Measurements from ENCODE around the gene ERMP1.

The ERMP1 gene

DNA sequence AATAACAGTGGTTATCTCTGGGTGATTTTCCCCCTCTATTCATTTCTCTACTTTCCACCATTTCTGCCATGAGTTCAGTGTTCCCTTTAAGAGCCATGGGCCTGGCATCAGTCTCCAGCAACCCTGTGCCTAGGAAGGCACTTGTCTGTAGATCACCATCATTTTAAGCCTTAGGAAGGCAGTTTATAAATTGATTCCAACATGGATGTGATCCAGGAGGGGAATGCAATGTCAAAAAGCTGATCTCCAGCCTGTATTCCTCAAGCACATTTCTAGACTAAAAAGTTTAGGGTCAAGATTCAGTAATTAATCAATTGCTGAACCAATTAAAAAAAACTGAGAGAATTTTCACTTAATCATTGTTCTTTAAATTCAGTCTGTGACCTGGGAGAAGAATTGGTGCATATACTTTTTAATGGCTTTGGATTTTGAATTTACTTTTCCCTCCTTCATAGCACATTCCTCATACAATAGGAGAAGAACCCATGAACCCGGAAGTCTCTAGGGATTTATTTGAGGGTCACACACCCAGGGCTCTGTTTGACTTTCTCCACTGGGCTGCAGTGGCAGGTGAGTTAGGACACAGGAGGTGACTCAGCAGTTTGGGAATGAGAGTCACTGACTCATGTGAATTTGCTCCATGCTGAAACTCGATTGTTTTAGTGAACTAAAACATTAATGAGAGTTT is 6.1 kb upstream of the ERMP1 start:
- peaks cover 6% of the 10 kb centered on the region for H3K4me1 ChIP-seq (ENCODE audit: insufficient read depth, low read length, severe bottlenecking)
- H2AFZ ChIP-seq (ENCODE audit: low read length) = no peak overlapping the region
- TF ChIP-seq, protein P1, sequence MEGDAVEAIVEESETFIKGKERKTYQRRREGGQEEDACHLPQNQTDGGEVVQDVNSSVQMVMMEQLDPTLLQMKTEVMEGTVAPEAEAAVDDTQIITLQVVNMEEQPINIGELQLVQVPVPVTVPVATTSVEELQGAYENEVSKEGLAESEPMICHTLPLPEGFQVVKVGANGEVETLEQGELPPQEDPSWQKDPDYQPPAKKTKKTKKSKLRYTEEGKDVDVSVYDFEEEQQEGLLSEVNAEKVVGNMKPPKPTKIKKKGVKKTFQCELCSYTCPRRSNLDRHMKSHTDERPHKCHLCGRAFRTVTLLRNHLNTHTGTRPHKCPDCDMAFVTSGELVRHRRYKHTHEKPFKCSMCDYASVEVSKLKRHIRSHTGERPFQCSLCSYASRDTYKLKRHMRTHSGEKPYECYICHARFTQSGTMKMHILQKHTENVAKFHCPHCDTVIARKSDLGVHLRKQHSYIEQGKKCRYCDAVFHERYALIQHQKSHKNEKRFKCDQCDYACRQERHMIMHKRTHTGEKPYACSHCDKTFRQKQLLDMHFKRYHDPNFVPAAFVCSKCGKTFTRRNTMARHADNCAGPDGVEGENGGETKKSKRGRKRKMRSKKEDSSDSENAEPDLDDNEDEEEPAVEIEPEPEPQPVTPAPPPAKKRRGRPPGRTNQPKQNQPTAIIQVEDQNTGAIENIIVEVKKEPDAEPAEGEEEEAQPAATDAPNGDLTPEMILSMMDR (IDR thresholded peaks at IDR 0.05; ENCODE audit: low read length) = no peak
- TF ChIP-seq EZH2 (IDR thresholded peaks at IDR 0.05; ENCODE audit: borderline replicate concordance, low read length) = no peak
- H3K79me2 ChIP-seq (ENCODE audit: insufficient read depth, low read length) = no peaks in the 10 kb centered on the region
- no peaks in the 10 kb centered on the region for H3F3A ChIP-seq (ENCODE audit: insufficient read depth, low read length)
- no peaks in the 10 kb centered on the region for H4K20me1 ChIP-seq (ENCODE audit: insufficient read depth, low read length)
- no peak overlapping the region for H3K4me3 ChIP-seq (ENCODE audit: low read depth, low read length, poor library complexity, severe bottlenecking)
- no peak overlapping the region for H3K4me2 ChIP-seq (ENCODE audit: low read length)
- H3K9me3 ChIP-seq (ENCODE audit: low read length) = 0 out of 2 replicates have a peak, but pooled peaks cover 2% of the 10 kb centered on the region
- no peak overlapping the region for H3K9ac ChIP-seq (ENCODE audit: low read length)
- no peak overlapping the region for H3K27ac ChIP-seq (ENCODE audit: low read depth, low read length, poor library complexity, severe bottlenecking)
- no peaks in the 10 kb centered on the region for H3K27me3 ChIP-seq (ENCODE audit: insufficient read depth, low read length)
- no peaks in the 10 kb centered on the region for H3K9me2 ChIP-seq (ENCODE audit: low read depth, low read length)
- no peaks in the 10 kb centered on the region for H3K36me3 ChIP-seq (ENCODE audit: insufficient read depth, low read length)

- 0 out of 2 replicates have a peak, but pooled peaks cover 2% of the 10 kb centered on the region for H3K9me3 ChIP-seq (ENCODE audit: low read length)
- peaks cover 7% of the 10 kb centered on the region; the same call in 1 of the 2 replicates for H3K79me2 ChIP-seq (ENCODE audit: insufficient read depth, low read length)
- no peaks in the 10 kb centered on the region for H4K20me1 ChIP-seq (ENCODE audit: insufficient read depth, low read length)
- no peak overlapping the region for H3K9ac ChIP-seq (ENCODE audit: low read length)
- H3K4me2 ChIP-seq (ENCODE audit: low read length) = no peak overlapping the region
- no peak overlapping the region for H2AFZ ChIP-seq (ENCODE audit: low read length)
- H3K27me3 ChIP-seq (ENCODE audit: insufficient read depth, low read length) = no peaks in the 10 kb centered on the region
- H3K27ac ChIP-seq (ENCODE audit: low read depth, low read length, poor library complexity, severe bottlenecking) = no peak overlapping the region
- no peaks in the 10 kb centered on the region for H3K9me2 ChIP-seq (ENCODE audit: low read depth, low read length)
- no peak overlapping the region for H3K4me3 ChIP-seq (ENCODE audit: low read depth, low read length, poor library complexity, severe bottlenecking)
- TF ChIP-seq EZH2 (IDR thresholded peaks at IDR 0.05; ENCODE audit: borderline replicate concordance, low read length) = no peak
- TF ChIP-seq, protein P1 (IDR thresholded peaks at IDR 0.05; ENCODE audit: low read length) = no peak
- peaks cover 20% of the 10 kb centered on the region for H3K4me1 ChIP-seq (ENCODE audit: insufficient read depth, low read length, severe bottlenecking)
- no peaks in the 10 kb centered on the region for H3F3A ChIP-seq (ENCODE audit: insufficient read depth, low read length)
- H3K36me3 ChIP-seq (ENCODE audit: insufficient read depth, low read length) = peaks cover under 1% of the 10 kb centered on the region; the same call in 1 of the 2 replicates
Measured at GRCh38 chr9:5835808-5836207, 2.9 kb upstream of the ERMP1 start.

DNA sequence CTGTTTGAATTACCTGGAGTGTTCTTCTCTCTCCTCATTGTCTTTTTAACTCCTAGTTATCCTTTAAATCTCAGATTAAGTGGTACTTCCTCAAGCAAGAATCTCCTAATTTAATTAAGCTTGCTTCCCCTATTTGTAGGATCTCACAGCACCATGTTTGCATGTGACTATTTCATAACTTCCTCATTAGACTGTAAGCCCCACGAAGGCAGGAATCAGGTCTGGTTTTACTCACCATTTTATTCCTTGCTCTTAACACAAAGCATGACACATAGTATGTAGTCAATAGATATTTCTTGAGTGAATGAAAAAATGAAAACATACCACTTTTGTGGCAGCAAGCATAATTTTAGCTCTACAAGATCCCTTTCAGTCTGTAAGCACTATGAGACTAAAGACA is 1.3 kb upstream of the ERMP1 start:
- H3K4me2 ChIP-seq (ENCODE audit: low read length) = no peak overlapping the region
- H3K27me3 ChIP-seq (ENCODE audit: insufficient read depth, low read length) = no peaks in the 10 kb centered on the region
- H3K9me3 ChIP-seq (ENCODE audit: low read length) = 0 out of 2 replicates have a peak, but pooled peaks cover 2% of the 10 kb centered on the region
- no peak overlapping the region for H3K9ac ChIP-seq (ENCODE audit: low read length)
- H3K4me1 ChIP-seq (ENCODE audit: insufficient read depth, low read length, severe bottlenecking) = peaks cover 30% of the 10 kb centered on the region
- peaks cover 16% of the 10 kb centered on the region; the same call in 1 of the 2 replicates for H3K36me3 ChIP-seq (ENCODE audit: insufficient read depth, low read length)
- H3F3A ChIP-seq (ENCODE audit: insufficient read depth, low read length) = no peaks in the 10 kb centered on the region
- no peak overlapping the region for H2AFZ ChIP-seq (ENCODE audit: low read length)
- TF ChIP-seq, protein P1 (IDR thresholded peaks at IDR 0.05; ENCODE audit: low read length) = no peak
- no peak for TF ChIP-seq EZH2 (IDR thresholded peaks at IDR 0.05; ENCODE audit: borderline replicate concordance, low read length)
- H3K79me2 ChIP-seq (ENCODE audit: insufficient read depth, low read length) = peaks cover 7% of the 10 kb centered on the region; the same call in 1 of the 2 replicates
- no peak overlapping the region for H3K4me3 ChIP-seq (ENCODE audit: low read depth, low read length, poor library complexity, severe bottlenecking)
- no peaks in the 10 kb centered on the region for H3K9me2 ChIP-seq (ENCODE audit: low read depth, low read length)
- no peaks in the 10 kb centered on the region for H4K20me1 ChIP-seq (ENCODE audit: insufficient read depth, low read length)
- H3K27ac ChIP-seq (ENCODE audit: low read depth, low read length, poor library complexity, severe bottlenecking) = no peak overlapping the region
